HG02870 (cell line): ENCODE measurements around the gene THBS1.

Source experiments
- ATAC-seq: cut with Tn5 transposase; IDR thresholded peaks from one replicate; pipeline ENCODE4 v1.9.1; 2021; ENCODE audit warnings: mild to moderate bottlenecking, moderate library complexity; ENCODE audit not compliant: unreplicated experiment

Gene THBS1

GRCh38 chr15:39580485-39581241 lies at the start of gene THBS1:
THBS1 (plus strand) TSS chr15:39581079; CDS start chr15:39581858, 779 bp downstream.
- no peak for ATAC-seq

GRCh38 chr15:39534996-39535395 lies 45.9 kb upstream of the THBS1 start:
- ATAC-seq: no peak

GRCh38 chr15:39535466-39535865 lies 45.4 kb upstream of the THBS1 start:
- no peak for ATAC-seq

GRCh38 chr15:39538936-39539335 lies 41.9 kb upstream of the THBS1 start:
- no peak for ATAC-seq

- no peak for ATAC-seq
These were observed 41.4 kb upstream of the THBS1 start for GRCh38 chr15:39539466-39539865.

GRCh38 chr15:39539973-39540558 lies 40.8 kb upstream of the THBS1 start:
- no peak for ATAC-seq

GRCh38 chr15:39542385-39543065 lies 38.4 kb upstream of the THBS1 start:
- no peak for ATAC-seq

- ATAC-seq: no peak
These were observed 37.2 kb upstream of the THBS1 start for GRCh38 chr15:39543651-39544050.

- no peak for ATAC-seq
These were observed 34.0 kb upstream of the THBS1 start for GRCh38 chr15:39546842-39547241.

- ATAC-seq: no peak
These were observed 32.3 kb upstream of the THBS1 start for GRCh38 chr15:39548561-39548960.

GRCh38 chr15:39549912-39550311 lies 31.0 kb upstream of the THBS1 start:
- no peak for ATAC-seq

- no peak for ATAC-seq
These were observed 29.4 kb upstream of the THBS1 start for GRCh38 chr15:39551476-39551875.

- ATAC-seq: no peak
These were observed 28.3 kb upstream of the THBS1 start for GRCh38 chr15:39552556-39552955.

- peak; percentile 67 for ATAC-seq
These were observed 26.8 kb upstream of the THBS1 start for GRCh38 chr15:39553947-39554693.

GRCh38 chr15:39554746-39555387 lies 26.0 kb upstream of the THBS1 start:
- no peak for ATAC-seq

- no peak for ATAC-seq
These were observed 25.0 kb upstream of the THBS1 start for GRCh38 chr15:39555885-39556284.

- ATAC-seq: no peak
These were observed 24.4 kb upstream of the THBS1 start for GRCh38 chr15:39556461-39556860.

GRCh38 chr15:39558421-39558820 lies 22.5 kb upstream of the THBS1 start:
- no peak for ATAC-seq

- no peak for ATAC-seq
These were observed 15.8 kb upstream of the THBS1 start for GRCh38 chr15:39564972-39565665.

- no peak for ATAC-seq
These were observed 15.0 kb upstream of the THBS1 start for GRCh38 chr15:39565851-39566250.
